Peyer's patch (tissue), 4 donors: ENCODE data around the gene SNRK.

Experiments used
- POLR2A ChIP-seq, 2 donors: fragments of 450-650 bp; IDR thresholded peaks; one replicate each; pipeline ENCODE4 v1.5.1; 2017; ENCODE audit warnings: antibody characterized with exemption in 2 of 2, mild to moderate bottlenecking in 2 of 2, moderate library complexity in 2 of 2
- TF ChIP-seq, protein P1 (sequence below), 6 experiments: fragments of 450-650 bp in 4 of 6; fragments of 200-600 bp in 2 of 6; sonication (generic) in 1 of 6; IDR thresholded peaks; one replicate each; pipeline ENCODE4 v1.5.1; 2017 to 2019; ENCODE audit warnings: antibody characterized with exemption in 6 of 6, mild to moderate bottlenecking in 3 of 6, moderate library complexity in 1 of 6

DNA sequence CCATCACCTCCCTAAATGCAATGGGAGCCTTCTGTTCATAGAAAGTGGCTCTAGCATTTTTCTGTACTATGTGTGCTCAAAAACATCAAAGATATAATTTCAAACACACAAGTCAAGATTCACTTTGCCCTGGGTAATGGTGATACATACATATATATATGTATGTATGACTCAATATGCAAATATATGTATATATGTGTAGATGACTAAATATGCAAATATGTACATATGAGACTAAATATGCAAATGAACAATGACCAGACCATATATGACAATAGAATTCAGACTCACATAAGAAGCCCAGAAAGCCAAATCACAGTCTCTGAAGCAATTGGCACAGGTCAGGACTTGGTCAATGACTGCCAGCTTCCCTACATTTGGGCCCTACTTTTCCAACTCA, 36.9 kb upstream of the SNRK start:
- TF ChIP-seq, protein P1, sequence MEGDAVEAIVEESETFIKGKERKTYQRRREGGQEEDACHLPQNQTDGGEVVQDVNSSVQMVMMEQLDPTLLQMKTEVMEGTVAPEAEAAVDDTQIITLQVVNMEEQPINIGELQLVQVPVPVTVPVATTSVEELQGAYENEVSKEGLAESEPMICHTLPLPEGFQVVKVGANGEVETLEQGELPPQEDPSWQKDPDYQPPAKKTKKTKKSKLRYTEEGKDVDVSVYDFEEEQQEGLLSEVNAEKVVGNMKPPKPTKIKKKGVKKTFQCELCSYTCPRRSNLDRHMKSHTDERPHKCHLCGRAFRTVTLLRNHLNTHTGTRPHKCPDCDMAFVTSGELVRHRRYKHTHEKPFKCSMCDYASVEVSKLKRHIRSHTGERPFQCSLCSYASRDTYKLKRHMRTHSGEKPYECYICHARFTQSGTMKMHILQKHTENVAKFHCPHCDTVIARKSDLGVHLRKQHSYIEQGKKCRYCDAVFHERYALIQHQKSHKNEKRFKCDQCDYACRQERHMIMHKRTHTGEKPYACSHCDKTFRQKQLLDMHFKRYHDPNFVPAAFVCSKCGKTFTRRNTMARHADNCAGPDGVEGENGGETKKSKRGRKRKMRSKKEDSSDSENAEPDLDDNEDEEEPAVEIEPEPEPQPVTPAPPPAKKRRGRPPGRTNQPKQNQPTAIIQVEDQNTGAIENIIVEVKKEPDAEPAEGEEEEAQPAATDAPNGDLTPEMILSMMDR (IDR thresholded peaks at IDR 0.05) = no peak
- TF ChIP-seq POLR2A (IDR thresholded peaks at IDR 0.05) = no peak
